GM21576 (cell line): ENCODE data around the gene KAZN.

Experiments used
- ATAC-seq: cut with Tn5 transposase; IDR thresholded peaks from one replicate; pipeline ENCODE4 v1.9.1; 2021; ENCODE audit warnings: mild to moderate bottlenecking, moderate library complexity; ENCODE audit not compliant: unreplicated experiment

The KAZN gene

DNA sequence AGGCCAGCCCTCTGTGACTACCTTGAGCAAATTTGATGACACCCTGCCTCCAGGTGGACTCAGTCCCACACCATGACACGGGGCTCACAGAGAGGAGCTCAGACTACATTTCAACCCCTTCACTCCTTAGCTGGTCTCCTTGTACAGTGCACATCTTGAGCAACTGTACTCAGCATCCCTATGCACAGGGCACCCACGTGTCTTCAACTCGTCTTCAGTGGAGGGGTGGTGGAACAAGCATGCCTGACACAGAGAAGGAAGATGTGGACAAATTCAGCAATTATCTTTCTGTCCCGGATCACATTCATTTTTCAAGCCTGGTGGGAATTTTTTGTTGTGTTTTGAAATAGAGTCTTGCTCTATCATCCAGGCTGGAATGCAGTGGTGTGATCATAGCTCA lies 213.7 kb downstream of the KAZN start:
- ATAC-seq: no peak

DNA sequence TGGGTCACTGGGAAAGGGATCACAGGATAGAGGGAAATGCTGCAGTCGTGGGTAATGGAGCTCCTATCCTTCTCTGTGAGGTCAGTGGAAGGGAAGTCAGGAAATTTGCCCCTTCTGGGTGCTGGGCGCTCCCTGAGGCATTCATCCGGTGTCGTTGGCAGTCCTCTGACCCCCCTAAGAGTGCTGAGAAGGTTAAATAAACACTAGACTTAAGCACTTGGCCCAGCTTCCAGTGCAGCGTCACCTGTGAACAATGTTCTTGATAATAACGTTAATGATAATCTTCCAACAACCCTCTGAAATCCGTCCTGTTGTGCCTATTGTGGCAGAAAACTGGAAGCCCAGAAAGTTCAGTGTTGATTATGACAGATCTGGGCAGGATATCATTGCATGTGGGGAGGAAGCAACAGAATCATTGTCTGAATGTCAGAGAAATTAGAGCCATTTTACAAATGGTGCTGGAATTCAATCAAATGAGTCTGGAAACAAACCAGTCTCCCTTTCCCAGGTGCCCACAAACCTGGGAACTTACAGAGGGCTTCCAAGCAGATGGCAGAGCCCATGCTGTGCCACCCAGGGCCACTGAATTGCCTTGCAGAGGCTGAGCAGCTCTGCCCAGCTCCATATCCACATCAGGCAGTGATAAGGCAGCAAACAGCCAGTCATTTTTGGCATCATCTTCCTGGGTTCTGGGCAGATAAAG lies 216.8 kb downstream of the KAZN start:
- ATAC-seq: no peak

DNA sequence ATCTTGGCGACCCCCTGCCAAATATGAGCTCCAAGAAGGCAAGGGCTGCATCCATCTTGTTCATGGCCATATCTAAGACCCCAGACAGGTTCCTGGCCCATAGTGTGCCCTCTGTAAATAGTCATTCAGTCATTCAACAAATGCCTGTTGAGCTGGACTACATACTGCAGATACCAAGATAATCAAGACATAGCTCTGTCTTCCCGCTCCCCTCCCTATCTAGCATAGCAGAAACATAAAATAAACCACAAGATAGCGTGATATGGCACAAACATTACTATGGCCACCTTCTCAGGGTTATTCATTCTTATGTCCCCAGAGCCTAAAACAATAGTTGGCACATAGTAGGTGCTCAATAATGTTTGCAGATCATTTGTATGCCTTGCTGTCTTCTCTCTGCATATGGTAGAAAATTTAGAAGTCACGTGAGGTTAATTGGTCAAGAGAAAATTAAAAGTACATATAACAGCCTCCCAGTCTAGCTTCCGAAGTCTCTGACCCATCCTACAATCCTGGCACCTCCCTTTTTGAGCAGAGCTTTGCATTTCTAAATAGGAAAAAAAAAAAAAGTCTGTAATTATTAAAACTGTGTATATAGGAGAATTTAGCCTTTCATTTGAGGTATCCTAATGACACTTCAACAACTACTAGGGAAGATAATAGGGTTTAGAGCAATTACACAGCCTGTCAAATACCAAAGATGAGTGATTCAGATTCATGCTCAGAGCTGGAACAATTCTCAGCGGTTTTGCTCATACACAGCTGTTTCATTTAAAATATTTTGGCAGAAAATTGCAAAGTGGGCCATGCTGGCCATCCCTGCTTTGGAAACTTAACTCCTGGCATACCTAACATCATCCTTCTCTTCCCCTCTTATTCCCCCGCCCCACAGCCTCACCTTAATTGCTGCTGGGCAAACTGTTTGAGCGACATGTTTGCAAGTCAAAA lies 219.0 kb downstream of the KAZN start:
- no peak for ATAC-seq

DNA sequence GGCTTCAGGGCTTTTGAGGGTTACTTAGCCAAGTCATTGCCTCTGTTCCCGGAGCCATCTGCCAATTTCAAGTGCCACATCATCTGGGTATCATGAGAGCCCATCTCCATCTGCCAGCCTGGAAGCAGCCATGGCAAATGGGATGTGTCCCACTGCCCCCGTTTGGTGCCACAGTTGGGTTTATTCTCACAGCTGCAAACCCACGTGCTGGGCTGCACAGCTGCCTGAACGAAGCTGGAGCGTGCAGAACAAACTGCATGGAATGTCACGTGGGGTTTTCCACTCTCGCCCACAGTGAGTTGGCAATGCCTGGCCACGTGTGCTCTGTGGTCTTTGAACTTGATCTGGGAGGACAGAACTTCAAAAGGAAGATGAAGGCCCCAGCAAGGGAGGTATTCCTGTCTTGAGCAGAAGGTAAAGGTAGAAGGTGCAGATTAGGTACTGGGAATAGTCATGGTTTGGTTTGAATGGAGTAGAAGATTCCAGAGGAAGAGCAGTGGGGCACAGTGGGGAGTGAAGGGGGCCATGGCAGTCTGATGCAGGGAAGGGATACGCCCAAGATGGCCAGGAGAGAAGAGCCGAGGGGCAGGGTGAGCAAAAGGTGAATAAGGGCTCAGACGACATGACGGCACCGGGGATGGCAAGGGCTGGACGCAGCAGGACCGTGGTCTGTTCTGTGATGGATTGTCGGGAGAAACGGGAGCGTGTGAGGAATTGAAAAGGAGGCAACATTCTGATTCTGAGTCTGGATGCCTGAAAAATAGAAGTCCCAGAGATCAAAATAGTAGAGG lies 222.0 kb downstream of the KAZN start:
- ATAC-seq: no peak

DNA sequence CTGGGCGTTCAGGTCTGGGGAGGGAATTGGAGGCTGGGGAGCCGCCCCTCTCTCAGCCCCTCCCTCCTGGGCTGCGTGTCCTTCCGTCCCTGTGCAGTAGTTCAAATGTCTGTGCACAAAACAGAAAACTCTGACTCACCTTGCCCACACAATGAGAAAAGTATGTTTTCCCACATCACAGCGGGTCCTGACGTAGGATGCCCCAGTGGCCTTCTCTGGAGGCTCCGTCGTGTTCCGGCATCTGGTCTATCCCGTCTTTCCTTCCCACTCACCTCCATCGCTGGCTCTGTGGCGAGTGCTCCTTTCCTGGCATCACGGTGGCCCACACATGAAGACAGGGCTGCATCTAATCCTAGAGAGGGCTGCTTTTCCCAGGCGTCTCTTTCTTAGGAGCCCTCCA lies 224.0 kb downstream of the KAZN start:
- ATAC-seq: no peak

DNA sequence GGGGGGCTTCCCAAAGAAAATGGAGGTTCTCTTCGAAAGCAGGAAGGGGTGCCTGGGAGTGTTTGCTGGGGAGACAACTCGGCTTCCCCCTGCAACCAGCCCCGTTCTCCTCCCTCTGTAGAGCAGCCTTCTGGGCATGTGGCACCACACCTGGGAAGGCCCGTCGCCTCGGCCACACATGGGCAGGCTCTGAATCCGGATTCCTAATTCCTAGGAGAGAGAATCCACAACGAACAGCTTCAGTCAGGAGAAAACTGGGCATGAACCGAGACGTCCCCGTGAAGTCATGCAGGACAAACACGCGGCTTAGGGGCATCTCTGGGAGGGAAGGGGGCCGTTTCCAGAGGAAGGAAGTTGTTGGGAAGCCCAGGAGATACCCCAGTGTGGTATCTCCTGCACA lies 224.5 kb downstream of the KAZN start:
- no peak for ATAC-seq

DNA sequence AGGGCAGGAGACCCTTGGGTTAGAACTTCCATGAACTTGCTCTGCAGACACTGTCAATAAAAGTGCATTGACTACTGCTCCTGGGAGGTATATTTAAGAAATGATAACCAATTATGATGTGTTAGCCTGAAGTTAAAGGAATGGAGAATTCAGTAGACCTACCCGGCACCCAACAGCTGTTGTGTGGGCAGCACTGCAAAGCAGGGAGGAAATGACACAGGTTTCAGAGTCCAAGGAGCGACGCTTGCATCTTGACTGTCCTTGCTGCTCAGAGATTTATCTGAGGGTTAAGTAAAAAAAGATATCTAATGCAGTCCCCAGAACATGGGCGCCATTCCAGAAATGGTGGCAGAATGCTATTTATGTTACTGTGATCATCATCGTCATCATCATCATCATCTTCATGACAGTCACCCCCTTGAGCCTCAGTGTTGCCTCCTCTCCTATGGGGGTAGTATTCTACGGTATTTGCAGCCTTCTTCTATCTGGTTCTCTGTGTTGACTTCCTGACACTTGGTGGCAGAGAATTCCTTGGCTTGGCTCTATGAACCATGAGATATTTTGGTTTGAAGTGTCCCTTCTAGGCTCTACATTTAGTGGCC lies 225.9 kb downstream of the KAZN start:
- ATAC-seq: no peak

DNA sequence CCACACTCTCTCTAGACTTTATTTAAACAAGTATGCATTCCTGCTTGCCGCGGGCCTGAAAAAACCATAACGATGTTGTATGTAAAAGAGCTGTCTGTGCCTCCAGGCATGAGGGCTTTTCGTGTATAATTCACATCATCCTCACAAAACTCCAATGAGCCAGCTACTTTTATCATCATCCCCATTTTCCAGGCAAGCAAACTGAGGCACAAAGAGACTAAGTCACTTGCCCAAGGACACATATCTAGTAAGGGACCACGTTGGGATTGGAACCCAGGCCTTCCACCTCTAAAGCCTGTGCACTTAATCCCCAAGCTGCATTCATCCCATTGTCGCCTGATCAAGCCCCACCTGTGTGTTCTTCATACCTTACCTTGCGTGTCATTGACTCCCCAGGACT lies 226.9 kb downstream of the KAZN start:
- ATAC-seq: no peak

DNA sequence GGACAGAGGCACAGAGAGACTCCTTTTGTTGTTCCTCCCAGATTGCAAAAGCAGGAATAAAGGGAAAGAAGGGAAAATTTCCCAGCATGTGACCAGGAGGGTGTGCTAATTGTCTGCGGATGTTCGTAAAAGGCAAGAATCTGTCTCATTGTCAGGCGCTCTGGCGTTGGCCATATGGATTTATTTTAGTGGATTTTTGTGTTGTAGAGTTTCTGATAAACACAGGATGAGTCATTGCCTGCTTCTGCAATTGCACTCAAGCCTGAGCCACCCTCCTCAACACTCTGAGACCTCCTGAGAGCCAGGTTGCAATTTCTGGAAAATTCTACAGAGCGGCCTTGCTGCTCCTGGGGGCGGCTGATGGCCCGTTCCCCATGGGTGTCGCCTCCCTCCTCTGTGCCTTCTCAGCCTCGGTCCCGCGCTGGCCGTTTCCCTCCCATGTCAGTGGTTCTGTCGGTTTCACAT lies 227.7 kb downstream of the KAZN start:
- no peak for ATAC-seq

DNA sequence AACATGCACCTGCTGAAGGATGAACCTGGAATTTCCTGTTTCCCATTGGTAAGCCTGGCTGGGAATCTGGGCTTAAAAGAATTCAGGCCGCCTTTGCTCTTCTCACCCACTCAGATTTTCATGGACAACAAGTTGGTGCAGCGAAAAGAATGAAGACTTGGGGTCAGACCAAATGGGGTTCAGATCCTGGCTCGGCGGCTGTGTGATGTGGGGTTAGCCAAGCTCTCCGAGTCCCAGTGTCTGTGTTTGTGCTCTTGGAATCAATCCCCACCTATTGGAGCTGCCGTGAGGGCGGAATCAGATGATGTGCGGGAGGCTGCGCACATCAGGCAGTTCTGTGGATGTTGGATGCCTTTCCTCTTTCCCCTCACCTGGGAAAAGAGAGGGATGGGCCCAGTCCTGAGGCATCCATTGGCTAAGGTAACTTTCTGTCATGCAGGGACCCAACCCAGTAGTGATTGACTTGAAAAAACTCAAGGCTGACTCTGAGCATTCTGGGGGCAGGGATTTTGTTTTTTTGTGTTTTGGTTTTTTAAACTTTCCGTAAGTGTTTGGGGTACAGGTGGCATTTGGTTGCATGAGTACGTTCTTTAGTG lies 228.3 kb downstream of the KAZN start:
- no peak for ATAC-seq

DNA sequence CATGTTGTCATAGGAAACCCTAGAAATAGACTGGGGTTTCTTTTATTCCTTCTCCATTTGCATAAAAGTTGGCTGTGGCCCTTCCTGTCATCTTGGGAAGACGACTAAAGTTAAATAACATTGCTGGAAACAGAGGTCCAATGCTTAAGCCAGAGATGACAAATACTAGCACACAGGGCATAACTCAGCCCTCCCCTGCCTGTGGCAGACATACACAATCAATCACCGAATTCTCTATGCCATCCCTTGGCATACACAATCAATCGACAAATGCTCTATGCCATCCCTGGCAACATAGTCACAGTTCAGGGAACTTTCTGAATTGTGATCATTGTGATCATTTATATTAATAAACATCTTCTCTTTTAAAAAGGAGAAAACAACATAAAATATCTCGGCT lies 229.4 kb downstream of the KAZN start:
- no peak for ATAC-seq

DNA sequence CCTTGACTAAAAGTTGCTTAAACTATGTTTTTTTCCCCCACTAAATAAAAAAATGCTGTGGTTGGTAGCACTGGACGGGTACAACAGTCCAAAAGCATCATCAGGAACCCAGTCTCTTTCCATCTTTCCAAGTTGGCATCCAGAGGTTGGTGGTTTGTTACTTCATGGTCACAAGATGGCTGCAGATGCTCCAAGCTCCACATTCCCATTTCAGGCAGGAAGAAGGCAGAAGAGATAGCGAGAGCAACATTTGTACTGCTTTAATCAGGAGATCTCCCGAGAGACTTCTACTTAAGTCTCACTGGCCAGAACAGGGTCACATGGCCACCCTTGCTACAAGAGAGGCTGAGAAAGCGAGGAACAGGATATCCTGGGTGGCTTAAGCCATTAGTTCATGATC lies 230.2 kb downstream of the KAZN start:
- ATAC-seq: no peak

DNA sequence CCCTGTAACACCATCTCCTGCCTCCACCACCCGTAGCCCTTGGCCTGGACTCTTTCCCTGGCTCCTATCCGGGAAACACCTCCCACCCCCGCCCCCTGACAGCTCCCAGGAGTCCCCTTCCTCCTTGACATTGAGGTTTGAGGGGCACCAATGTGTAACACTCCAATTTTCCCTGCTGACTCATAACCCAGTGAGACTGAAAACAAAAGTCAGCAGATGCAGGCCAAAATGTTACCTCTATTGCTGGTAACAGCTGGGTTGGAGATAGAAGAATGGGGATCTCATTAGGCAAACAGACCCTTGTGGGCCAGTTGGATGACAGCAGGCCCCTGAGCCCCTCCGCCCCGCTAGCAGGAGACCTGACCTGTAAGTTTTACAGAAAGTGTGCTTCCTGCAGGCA lies 237.2 kb downstream of the KAZN start:
- no peak for ATAC-seq

DNA sequence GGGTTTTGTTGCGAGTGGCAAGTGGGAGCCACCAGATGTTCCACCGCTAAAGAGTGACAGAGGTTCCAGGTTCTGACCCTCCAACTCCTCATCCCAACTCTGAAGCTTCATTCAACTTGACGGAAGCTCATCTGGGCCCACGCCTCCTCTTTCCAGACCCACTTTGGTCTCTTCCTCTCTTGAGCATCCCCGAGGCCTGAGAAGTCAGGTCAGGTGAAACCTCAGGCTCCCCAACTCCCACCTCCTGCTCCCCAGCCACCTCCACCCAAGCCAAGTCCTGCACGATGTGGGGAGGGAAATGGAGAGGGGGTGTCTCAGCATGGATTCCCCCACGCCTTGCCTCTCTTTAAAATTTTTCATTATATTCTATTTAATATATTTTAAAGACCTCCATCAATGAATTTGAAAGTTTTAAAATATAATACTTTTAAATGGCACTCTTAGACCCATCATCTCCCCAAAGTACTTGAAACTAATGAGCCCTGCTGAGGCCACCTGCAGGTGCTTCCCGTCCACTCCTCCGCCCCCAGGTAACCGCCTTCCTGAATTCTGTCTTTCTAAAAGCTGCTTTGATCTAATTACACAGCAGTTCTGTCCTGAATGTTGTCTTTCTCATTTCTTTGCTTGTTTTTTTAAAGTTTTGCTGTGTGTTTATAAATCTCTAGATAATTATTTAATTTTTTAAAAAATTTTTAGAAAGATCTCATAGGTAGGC lies 238.1 kb downstream of the KAZN start:
- ATAC-seq: no peak

DNA sequence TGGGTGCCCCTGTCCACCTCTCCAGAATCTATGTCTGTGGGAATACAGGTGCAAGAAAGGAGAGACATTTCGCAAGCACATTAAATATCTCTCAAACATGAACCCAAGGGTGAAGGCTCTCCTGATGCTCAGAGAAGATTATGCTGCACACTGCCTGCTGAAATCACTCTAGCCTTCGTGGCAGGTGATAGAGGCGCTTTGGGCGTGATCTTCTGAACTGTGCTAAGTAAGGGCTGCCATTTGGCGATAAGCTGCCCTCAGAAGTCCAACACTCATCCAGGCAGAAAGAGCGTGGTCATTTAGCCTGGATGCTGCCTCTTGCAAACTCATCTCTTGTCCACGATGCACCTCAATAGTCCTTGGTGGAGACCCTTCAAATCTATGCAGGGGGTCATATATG lies 241.9 kb downstream of the KAZN start:
- no peak for ATAC-seq

DNA sequence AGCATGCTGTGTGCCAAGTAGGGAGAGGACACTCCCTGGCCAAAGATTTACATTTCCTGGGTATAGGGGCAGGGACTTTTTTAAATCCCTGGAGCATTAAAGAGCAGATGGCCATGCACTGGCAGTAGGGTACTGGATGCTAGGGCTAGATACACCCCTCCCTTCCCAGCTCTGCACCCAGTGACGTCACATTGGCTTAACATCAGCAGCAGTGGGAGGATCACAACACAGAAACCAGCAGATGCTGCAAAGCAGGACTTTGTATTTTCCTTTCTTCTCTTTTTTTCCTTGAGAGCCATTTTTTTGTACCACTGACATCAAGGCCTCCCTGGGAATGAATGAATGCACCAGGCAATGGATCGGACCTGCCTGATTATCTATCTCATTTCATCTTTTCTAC lies 243.0 kb downstream of the KAZN start:
- no peak for ATAC-seq

DNA sequence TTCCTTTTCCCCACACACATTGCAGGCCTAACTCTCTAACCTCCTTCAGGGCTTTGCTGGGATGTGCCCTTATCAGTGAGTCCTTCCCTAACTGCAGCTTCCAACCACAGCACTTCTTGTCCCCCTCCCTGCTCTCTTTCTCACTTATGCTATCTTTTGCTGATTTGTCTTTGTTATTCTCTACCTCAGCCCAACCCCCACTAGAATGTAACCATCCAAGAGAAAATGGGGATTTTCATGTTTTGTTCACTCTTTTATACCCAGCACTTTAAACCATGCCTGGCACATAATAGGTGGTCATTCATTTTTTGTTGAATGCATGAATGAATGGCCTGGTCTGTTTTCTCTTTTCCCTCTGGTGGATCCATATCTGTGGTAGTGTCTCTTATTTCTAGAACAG lies 243.5 kb downstream of the KAZN start:
- ATAC-seq: no peak

DNA sequence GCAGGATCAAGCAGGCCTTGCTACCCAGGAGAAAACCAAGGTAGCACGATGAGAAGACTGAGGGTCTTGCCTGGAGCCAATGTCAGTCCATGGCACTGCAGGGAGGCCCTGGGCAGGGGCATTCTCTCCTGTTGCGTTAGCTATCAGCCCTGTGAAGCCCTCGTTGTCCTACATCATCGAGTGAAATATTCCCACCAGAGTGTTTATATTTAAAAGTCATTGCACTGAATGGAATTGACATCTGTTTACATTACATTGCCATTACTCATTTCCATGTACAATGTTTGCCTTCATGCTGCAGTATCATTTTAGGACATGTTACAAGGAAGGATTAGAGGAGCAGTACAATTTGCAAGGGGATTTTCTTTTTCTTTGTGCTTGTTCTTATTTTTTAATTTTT lies 243.9 kb downstream of the KAZN start:
- no peak for ATAC-seq

DNA sequence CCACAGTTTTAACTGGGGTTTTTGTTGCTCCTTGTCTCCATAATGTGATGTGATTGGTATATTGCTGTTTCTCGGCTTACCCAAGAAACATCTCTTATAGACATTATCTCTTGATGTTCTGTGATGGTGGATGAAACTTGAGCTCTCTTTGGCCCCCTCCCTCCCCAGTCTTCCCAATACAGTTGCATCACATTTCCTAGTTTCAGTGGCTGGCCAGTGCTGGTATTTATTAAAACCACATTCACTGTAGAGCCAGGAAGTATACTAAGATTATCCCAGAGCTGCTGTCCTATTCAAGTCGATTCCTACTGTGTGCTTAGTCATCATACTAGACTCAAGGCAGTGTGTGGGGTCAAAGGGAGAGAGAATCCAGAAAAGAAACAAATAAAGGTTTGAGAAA lies 244.4 kb downstream of the KAZN start:
- ATAC-seq: no peak

DNA sequence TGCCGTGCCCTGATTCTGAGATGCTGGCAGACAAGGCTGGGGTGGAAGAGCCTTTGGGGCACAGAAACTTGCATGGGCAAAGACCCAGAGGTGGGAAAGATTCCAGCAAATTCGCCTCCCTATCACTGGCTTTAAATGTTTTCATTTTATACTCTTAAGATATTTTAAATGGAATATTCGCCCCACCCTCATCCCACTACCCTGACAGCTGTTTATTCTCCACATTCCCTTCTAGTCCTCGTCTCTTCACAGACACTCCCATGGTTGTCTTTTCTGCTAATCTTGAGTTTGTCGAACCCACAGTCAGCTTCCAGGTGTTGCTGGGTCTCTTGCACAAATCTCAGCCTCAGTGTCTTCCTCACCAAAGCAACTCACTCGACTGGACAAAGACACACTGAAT lies 245.0 kb downstream of the KAZN start:
- ATAC-seq: no peak
